ENCODE measurements around the gene SLC15A2. TPM values are rescaled to one million over a fixed set of nuclear protein-coding genes. Genes with fewer than 3 reads are reported as not detected.

SLC15A2 gene
- total and polyA plus RNA-seq, 10 of the 15 experiments (the other 5 are each of a cell fraction or from before 2014, with no cell fraction given) = 0.64 to 7.2 (median 2.4) TPM

DNA sequence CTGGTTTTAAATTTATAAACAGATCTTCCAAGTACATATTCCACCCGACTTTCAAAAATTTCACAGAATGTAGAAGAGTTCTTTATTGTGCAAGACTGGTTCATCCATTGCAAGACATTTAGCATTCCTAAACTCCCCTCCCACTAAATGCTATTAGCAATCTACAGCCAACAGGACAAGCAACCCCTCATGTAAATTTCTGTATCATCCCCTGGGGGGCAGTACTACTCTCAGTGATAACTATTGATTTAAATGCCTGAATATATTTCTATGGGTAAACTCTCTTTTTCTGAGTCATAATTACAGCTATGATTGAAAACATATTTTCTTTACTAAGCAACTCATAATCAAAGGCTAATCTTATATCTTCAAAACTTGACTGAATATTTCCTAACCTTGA, 10.7 kb upstream of the SLC15A2 start:
- no peak overlapping the region for H3K9ac ChIP-seq (ENCODE audit: control insufficient read depth, insufficient read depth, low read length)
- FAIRE-seq = peak; percentile 56
- no peak overlapping the region for H3K27ac ChIP-seq (ENCODE audit: control insufficient read depth, insufficient read depth)
- ChIA-PET SMC1A (ENCODE audit: uncharacterized antibody, unreplicated experiment) (interaction anchor here (0.6 to 2.7 kb wide), 19 partner anchors 10 to 416 kb away, joined by 3 to 21 read pairs (median 4); partner anchors contain the start of gene SLC15A2), CTCF (interaction anchor here (0.8 to 3.0 kb wide), 18 partner anchors 9 to 416 kb away, joined by 3 to 14 read pairs (median 6); partner anchors contain the start of genes POLQ and SLC15A2), RAD21 (ENCODE audit: unreplicated experiment) (interaction anchor here (0.6 to 2.5 kb wide), 9 partner anchors 107 to 422 kb away, joined by 3 to 14 read pairs (median 4); no protein-coding TSS in a partner anchor), POLR2A (interaction anchor here (0.6 kb wide), 1 partner anchor 344 kb away, joined by 3 read pairs; no protein-coding TSS in a partner anchor)
- no peak overlapping the region for H3K4me2 ChIP-seq (ENCODE audit: control insufficient read depth, insufficient read depth)
- H4K20me1 ChIP-seq (ENCODE audit: control insufficient read depth, insufficient read depth) = no peaks in the 10 kb centered on the region
- no peak overlapping the region for H2AFZ ChIP-seq (ENCODE audit: control insufficient read depth, low read depth, low read length)
- no peak for DNase-seq (ENCODE audit: low read depth, low spot score)
- H3K4me3 ChIP-seq = no peak overlapping the region
- peak; percentile 73 for ATAC-seq
- peaks cover 0 to 3% of the 10 kb centered on the region in 2 experiments; a peak in 3 of 4 replicates for H3K36me3 ChIP-seq (ENCODE audit: control insufficient read depth in 2 of 2, insufficient read depth in 2 of 2, low read length in 1 of 2)
- no peaks in the 10 kb centered on the region for H3K9me3 ChIP-seq (replicated peaks; ENCODE audit: control insufficient read depth, insufficient read depth, low read length)
- intact Hi-C loops (cut with micrococcal nuclease; ENCODE audit: unreplicated experiment) = loop anchor here (1.0 to 10.0 kb wide), 3 partner anchors 114 to 381 kb away; no protein-coding TSS in a partner anchor
- 96% methylated on average over 1 of the region's 1 CpG for WGBS (ENCODE audit: insufficient coverage, insufficient replicate concordance, low lambda C conversion rate, missing lambda C conversion rate)
- no peaks in the 10 kb centered on the region; the same call in 1 of the 2 replicates for H3K79me2 ChIP-seq (ENCODE audit: control insufficient read depth, insufficient read depth, low read length)
- TF ChIP-seq SMC3 (IDR thresholded peaks at IDR 0.05; ENCODE audit: borderline replicate concordance, low read length) (0 out of 2 replicates have a peak, but pooled peaks have one; percentile 40), ZNF622 (IDR thresholded peaks at IDR 0.05) (no peak), NFYB (IDR thresholded peaks at IDR 0.05; ENCODE audit: insufficient read depth, low read depth, low read length) (no peak), NFYA (IDR thresholded peaks at IDR 0.05; ENCODE audit: borderline replicate concordance, low read depth, low read length) (no peak), SIN3A (IDR thresholded peaks at IDR 0.05; ENCODE audit: low read depth, low read length) (no peak), EP300 (IDR thresholded peaks at IDR 0.05; ENCODE audit: borderline replicate concordance in 1 of 2, control insufficient read depth in 1 of 2, low read depth in 2 of 2, low read length in 2 of 2) (no peak), BRCA1 (IDR thresholded peaks at IDR 0.05; ENCODE audit: low read depth, low read length) (no peak), RAD21 (IDR thresholded peaks at IDR 0.05; ENCODE audit: insufficient read depth, low read depth, low read length) (peak; percentile 48), EGR1 (IDR thresholded peaks at IDR 0.05; ENCODE audit: borderline replicate concordance in 1 of 2, low read depth in 2 of 2, low read length in 2 of 2) (no peak), CBFB (IDR thresholded peaks at IDR 0.05; ENCODE audit: low read depth) (no peak)
- TF ChIP-seq, protein P1, sequence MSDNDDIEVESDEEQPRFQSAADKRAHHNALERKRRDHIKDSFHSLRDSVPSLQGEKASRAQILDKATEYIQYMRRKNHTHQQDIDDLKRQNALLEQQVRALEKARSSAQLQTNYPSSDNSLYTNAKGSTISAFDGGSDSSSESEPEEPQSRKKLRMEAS (IDR thresholded peaks at IDR 0.05; ENCODE audit: low read depth, low read length) = no peak
- TF ChIP-seq, protein P2, sequence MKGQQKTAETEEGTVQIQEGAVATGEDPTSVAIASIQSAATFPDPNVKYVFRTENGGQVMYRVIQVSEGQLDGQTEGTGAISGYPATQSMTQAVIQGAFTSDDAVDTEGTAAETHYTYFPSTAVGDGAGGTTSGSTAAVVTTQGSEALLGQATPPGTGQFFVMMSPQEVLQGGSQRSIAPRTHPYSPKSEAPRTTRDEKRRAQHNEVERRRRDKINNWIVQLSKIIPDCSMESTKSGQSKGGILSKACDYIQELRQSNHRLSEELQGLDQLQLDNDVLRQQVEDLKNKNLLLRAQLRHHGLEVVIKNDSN (IDR thresholded peaks at IDR 0.05; ENCODE audit: borderline replicate concordance, extremely low read length, insufficient read depth, low read depth, low read length) = no peak
- TF ChIP-seq, protein P3, sequence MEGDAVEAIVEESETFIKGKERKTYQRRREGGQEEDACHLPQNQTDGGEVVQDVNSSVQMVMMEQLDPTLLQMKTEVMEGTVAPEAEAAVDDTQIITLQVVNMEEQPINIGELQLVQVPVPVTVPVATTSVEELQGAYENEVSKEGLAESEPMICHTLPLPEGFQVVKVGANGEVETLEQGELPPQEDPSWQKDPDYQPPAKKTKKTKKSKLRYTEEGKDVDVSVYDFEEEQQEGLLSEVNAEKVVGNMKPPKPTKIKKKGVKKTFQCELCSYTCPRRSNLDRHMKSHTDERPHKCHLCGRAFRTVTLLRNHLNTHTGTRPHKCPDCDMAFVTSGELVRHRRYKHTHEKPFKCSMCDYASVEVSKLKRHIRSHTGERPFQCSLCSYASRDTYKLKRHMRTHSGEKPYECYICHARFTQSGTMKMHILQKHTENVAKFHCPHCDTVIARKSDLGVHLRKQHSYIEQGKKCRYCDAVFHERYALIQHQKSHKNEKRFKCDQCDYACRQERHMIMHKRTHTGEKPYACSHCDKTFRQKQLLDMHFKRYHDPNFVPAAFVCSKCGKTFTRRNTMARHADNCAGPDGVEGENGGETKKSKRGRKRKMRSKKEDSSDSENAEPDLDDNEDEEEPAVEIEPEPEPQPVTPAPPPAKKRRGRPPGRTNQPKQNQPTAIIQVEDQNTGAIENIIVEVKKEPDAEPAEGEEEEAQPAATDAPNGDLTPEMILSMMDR (IDR thresholded peaks at IDR 0.05 in 2 of 3, conservative IDR thresholded peaks at IDR 0.05 in 1 of 3; ENCODE audit: control insufficient read depth in 2 of 3, extremely low read depth in 1 of 3, insufficient read depth in 1 of 3, low read depth in 3 of 3, low read length in 3 of 3) = peak; percentile 21 to 38 (median 27); a peak in 1 of 6 replicates
- TF ChIP-seq, protein P4, sequence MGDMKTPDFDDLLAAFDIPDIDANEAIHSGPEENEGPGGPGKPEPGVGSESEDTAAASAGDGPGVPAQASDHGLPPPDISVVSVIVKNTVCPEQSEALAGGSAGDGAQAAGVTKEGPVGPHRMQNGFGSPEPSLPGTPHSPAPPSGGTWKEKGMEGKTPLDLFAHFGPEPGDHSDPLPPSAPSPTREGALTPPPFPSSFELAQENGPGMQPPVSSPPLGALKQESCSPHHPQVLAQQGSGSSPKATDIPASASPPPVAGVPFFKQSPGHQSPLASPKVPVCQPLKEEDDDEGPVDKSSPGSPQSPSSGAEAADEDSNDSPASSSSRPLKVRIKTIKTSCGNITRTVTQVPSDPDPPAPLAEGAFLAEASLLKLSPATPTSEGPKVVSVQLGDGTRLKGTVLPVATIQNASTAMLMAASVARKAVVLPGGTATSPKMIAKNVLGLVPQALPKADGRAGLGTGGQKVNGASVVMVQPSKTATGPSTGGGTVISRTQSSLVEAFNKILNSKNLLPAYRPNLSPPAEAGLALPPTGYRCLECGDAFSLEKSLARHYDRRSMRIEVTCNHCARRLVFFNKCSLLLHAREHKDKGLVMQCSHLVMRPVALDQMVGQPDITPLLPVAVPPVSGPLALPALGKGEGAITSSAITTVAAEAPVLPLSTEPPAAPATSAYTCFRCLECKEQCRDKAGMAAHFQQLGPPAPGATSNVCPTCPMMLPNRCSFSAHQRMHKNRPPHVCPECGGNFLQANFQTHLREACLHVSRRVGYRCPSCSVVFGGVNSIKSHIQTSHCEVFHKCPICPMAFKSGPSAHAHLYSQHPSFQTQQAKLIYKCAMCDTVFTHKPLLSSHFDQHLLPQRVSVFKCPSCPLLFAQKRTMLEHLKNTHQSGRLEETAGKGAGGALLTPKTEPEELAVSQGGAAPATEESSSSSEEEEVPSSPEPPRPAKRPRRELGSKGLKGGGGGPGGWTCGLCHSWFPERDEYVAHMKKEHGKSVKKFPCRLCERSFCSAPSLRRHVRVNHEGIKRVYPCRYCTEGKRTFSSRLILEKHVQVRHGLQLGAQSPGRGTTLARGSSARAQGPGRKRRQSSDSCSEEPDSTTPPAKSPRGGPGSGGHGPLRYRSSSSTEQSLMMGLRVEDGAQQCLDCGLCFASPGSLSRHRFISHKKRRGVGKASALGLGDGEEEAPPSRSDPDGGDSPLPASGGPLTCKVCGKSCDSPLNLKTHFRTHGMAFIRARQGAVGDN (IDR thresholded peaks at IDR 0.05) = no peak
- BruUV-seq (replicated peaks) = no TSS peak
- H3K27me3 ChIP-seq (replicated peaks in 1 of 2; ENCODE audit: control insufficient read depth in 2 of 2, insufficient read depth in 2 of 2, low read length in 1 of 2) = no peaks in the 10 kb centered on the region
- in situ Hi-C loops (cut with MboI) = no loop called here
- no peaks in the 10 kb centered on the region for H3K4me1 ChIP-seq (ENCODE audit: control insufficient read depth, insufficient read depth, low read length)
